Mesothelial cell of epicardium (in vitro differentiated cells): ENCODE data around the gene KCNIP4. TPM values are rescaled to one million over a fixed set of nuclear protein-coding genes. Genes with fewer than 3 reads are reported as not detected.

ENCODE experiments used
- DNase-seq, 2 experiments: peaks; one replicate each; pipeline ENCODE4 v3.0.0; 2021; ENCODE audit warnings: low spot score in 2 of 2; ENCODE audit not compliant: unreplicated experiment in 2 of 2
- H3K27ac Mint-ChIP-seq: 2 replicates; pipeline ENCODE4 v1.8.0; 2021; ENCODE audit warnings: mixed read lengths
- H3K27me3 Mint-ChIP-seq: 2 replicates; pipeline ENCODE4 v1.8.0; 2021; ENCODE audit warnings: low read depth, mixed read lengths
- H3K36me3 Mint-ChIP-seq: 2 replicates; pipeline ENCODE4 v1.8.0; 2021; ENCODE audit warnings: mixed read lengths
- H3K4me1 Mint-ChIP-seq: 2 replicates; pipeline ENCODE4 v1.8.0; 2021; ENCODE audit warnings: mixed read lengths
- H3K4me3 Mint-ChIP-seq: 2 replicates; pipeline ENCODE4 v1.8.0; 2021; ENCODE audit warnings: mild to moderate bottlenecking, moderate library complexity, mixed read lengths
- H3K9me3 Mint-ChIP-seq: 2 replicates; pipeline ENCODE4 v1.8.0; 2021; ENCODE audit warnings: mixed read lengths
- total RNA-seq: library from RNA; stranded (reverse); gene quantifications from 3 replicates; pipeline ENCODE4 v1.2.1, GENCODE V29; 2021
- TF ChIP-seq, protein P1 (sequence below): fragments of 200-600 bp; sonication (generic); IDR thresholded peaks from one replicate; pipeline ENCODE4 v1.5.0; 2021; ENCODE audit warnings: antibody characterized with exemption; ENCODE audit not compliant: unreplicated experiment

KCNIP4 gene
- total RNA-seq, 1 donor from 2014 or later = 3.0 TPM

GRCh38 chr4:21226637-21227538 lies 721.7 kb downstream of the KCNIP4 start:
- Mint-ChIP-seq H3K27me3 (peaks cover 1% of the 10 kb centered on the region), H3K9me3 (peaks cover 4% of the 10 kb centered on the region), H3K4me3 (no peak overlapping the region), H3K4me1 (no peaks in the 10 kb centered on the region), H3K36me3 (no peaks in the 10 kb centered on the region), H3K27ac (no peak overlapping the region)
- no peak for DNase-seq
- TF ChIP-seq, protein P1, sequence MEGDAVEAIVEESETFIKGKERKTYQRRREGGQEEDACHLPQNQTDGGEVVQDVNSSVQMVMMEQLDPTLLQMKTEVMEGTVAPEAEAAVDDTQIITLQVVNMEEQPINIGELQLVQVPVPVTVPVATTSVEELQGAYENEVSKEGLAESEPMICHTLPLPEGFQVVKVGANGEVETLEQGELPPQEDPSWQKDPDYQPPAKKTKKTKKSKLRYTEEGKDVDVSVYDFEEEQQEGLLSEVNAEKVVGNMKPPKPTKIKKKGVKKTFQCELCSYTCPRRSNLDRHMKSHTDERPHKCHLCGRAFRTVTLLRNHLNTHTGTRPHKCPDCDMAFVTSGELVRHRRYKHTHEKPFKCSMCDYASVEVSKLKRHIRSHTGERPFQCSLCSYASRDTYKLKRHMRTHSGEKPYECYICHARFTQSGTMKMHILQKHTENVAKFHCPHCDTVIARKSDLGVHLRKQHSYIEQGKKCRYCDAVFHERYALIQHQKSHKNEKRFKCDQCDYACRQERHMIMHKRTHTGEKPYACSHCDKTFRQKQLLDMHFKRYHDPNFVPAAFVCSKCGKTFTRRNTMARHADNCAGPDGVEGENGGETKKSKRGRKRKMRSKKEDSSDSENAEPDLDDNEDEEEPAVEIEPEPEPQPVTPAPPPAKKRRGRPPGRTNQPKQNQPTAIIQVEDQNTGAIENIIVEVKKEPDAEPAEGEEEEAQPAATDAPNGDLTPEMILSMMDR = no peak

- Mint-ChIP-seq H3K4me3 (no peak overlapping the region), H3K27ac (no peak overlapping the region), H3K4me1 (no peaks in the 10 kb centered on the region), H3K27me3 (peaks cover 33% of the 10 kb centered on the region), H3K36me3 (no peaks in the 10 kb centered on the region), H3K9me3 (no peaks in the 10 kb centered on the region)
- TF ChIP-seq, protein P1 = no peak
- DNase-seq = no peak
Measured at GRCh38 chr4:21211846-21212245, 736.7 kb downstream of the KCNIP4 start.

DNA sequence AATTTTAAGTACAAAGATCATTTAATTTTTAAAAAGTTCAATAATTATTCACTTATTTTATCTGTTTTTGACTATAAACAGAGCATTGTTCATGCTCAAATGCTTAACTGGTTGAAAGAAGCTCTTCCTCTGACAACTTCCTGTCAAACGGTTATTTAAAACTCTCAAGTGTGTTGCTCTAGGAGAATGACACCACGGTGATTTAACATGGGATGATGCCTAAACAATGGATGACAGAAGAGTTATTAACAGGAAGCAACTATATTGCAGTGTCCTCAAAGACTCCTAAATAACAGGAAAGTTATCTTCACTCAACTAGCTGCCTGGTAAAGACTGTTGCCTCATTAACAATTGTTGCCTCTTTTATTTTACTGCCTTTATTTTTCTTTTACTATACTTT lies 738.7 kb downstream of the KCNIP4 start:
- Mint-ChIP-seq H3K4me1 (peaks cover 9% of the 10 kb centered on the region), H3K36me3 (no peaks in the 10 kb centered on the region), H3K9me3 (no peaks in the 10 kb centered on the region), H3K27me3 (peaks cover 31% of the 10 kb centered on the region), H3K4me3 (no peak overlapping the region), H3K27ac (no peak overlapping the region)
- DNase-seq = no peak
- TF ChIP-seq, protein P1 = no peak

DNA sequence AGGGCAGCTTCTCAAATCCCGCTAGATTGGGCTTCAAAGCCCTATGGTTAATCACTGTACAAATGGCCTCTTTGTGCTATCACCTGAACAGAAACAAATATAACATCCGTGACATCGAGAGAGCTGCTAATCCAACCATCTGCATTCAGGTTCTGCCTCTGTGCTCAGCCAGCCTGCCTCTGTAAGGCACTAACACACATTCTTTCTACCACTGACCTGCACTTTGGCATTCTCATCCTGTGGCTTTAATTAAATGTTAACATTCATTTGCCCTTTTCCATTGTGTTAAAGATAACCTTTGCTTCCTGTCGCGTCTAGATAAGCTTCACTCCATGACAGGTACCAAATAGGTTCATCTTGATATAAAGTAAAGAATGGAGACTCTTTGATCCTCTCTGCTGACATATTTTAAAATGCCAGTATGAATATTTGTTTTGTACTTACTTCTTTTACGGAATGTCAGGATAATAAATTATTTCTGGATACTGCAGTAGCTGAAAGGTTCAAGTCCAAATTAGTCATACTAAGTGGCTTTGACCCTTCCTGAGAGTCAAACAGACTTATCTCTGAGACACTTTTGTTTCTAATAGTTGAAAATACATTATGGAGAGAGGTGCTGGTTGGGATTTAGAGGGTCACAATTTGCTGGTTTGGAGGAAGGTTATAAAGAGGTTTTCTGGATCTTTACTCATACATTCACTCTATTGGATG lies 742.6 kb downstream of the KCNIP4 start:
- no peak overlapping the region for H3K27ac Mint-ChIP-seq
- no peak overlapping the region for H3K4me3 Mint-ChIP-seq
- DNase-seq = no peak
- peaks cover 9% of the 10 kb centered on the region for H3K4me1 Mint-ChIP-seq
- H3K9me3 Mint-ChIP-seq = peaks cover 2% of the 10 kb centered on the region
- peaks cover 27% of the 10 kb centered on the region for H3K27me3 Mint-ChIP-seq
- no peaks in the 10 kb centered on the region for H3K36me3 Mint-ChIP-seq
- TF ChIP-seq, protein P1 = no peak

DNA sequence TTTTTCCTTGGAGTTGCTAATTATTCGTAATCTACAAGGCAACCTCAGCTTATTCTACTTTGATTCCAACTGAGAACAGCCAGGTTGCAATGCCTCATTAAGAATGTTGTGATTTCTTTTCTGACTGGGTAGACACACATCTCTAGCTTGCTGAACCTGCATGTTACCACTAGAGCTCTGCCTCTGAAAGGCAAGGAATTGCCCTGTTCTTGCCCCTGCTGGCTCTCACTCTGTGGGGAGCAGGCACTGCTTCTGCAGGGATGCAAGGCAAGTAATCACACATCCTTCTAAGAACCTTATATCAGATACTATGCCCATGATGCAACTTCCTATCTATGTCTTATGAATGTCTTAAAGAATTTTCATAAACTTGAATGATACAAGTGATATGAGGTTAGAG lies 745.2 kb downstream of the KCNIP4 start:
- Mint-ChIP-seq H3K4me3 (no peak overlapping the region), H3K27me3 (peaks cover 26% of the 10 kb centered on the region), H3K36me3 (no peaks in the 10 kb centered on the region), H3K9me3 (peaks cover 3% of the 10 kb centered on the region), H3K4me1 (peaks cover 9% of the 10 kb centered on the region), H3K27ac (no peak overlapping the region)
- TF ChIP-seq, protein P1 = no peak
- no peak for DNase-seq
